Neural cell (in vitro differentiated cells): ENCODE results near the gene SGCD. TPM values are rescaled to one million over a fixed set of nuclear protein-coding genes. Genes with fewer than 3 reads are reported as not detected.

Source experiments
- H2AFZ ChIP-seq: fragments of 200-600, 300-800 bp; sonication (generic), shearing (Covaris generic); 2 replicates; pipeline ENCODE4 v1.6.0; 2014; ENCODE audit warnings: low read depth, mild to moderate bottlenecking, antibody characterized with exemption, low read length, moderate library complexity
- H3F3A ChIP-seq: fragments of 200-600 bp; shearing (Covaris generic); 2 replicates; pipeline ENCODE4 v1.6.1; 2016; ENCODE audit warnings: mild to moderate bottlenecking, moderate library complexity, mixed read lengths, antibody characterized with exemption, low read length; ENCODE audit not compliant: insufficient read depth, poor library complexity, severe bottlenecking
- H3K27ac ChIP-seq: fragments of 200-600, 300-800 bp; sonication (generic), shearing (Covaris generic); 2 replicates; pipeline ENCODE4 v1.5.1; 2014; ENCODE audit warnings: mild to moderate bottlenecking, low read length, moderate library complexity
- H3K27me3 ChIP-seq: fragments of 300-800, 200-600 bp; sonication (generic), shearing (Covaris generic); 2 replicates; pipeline ENCODE4 v1.6.0; 2014; ENCODE audit warnings: mild to moderate bottlenecking, low read depth, low read length, moderate library complexity; ENCODE audit not compliant: insufficient read depth
- H3K36me3 ChIP-seq: fragments of 300-800, 200-600 bp; sonication (generic), shearing (Covaris generic); 2 replicates; pipeline ENCODE4 v1.5.1; 2014; ENCODE audit warnings: mild to moderate bottlenecking, antibody characterized with exemption, low read length, moderate library complexity; ENCODE audit not compliant: insufficient read depth
- H3K4me2 ChIP-seq: fragments of 300-800, 200-600 bp; sonication (generic), shearing (Covaris generic); 2 replicates; pipeline ENCODE4 v1.6.0; 2014; ENCODE audit warnings: mild to moderate bottlenecking, low read length
- H3K4me3 ChIP-seq: fragments of 300-800, 200-600 bp; sonication (generic), shearing (Covaris generic); 2 replicates; pipeline ENCODE4 v1.5.1; 2014; ENCODE audit warnings: mild to moderate bottlenecking, low read length, moderate library complexity
- H3K79me2 ChIP-seq: fragments of 200-600 bp; shearing (Covaris generic); replicated peaks from 2 replicates; pipeline ENCODE4 v1.6.0; 2014; ENCODE audit warnings: mild to moderate bottlenecking, low read length, moderate library complexity; ENCODE audit not compliant: insufficient read depth
- H3K9ac ChIP-seq: fragments of 300-800, 200-600 bp; sonication (generic), shearing (Covaris generic); 2 replicates; pipeline ENCODE4 v1.6.1; 2016; ENCODE audit warnings: mild to moderate bottlenecking, low read length, mixed read lengths
- H3K9me2 ChIP-seq: fragments of 200-600 bp; shearing (Covaris generic); 2 replicates; pipeline ENCODE4 v1.6.1; 2016; ENCODE audit warnings: mild to moderate bottlenecking, low read length, mixed read lengths; ENCODE audit not compliant: insufficient read depth
- H3K9me3 ChIP-seq: fragments of 200-600, 300-800 bp; sonication (generic), shearing (Covaris generic); 2 replicates; pipeline ENCODE4 v1.6.1; 2016; ENCODE audit warnings: mild to moderate bottlenecking, mixed run types, low read length, moderate library complexity, mixed read lengths
- H4K20me1 ChIP-seq: fragments of 200-600 bp; shearing (Covaris generic); 2 replicates; pipeline ENCODE4 v1.6.1; 2016; ENCODE audit warnings: mild to moderate bottlenecking, mixed run types; ENCODE audit not compliant: insufficient read depth
- CTCF ChIP-seq: fragments of 450-650 bp; IDR thresholded peaks from 2 replicates; pipeline ENCODE4 v1.5.1; 2014; ENCODE audit warnings: antibody characterized with exemption, mild to moderate bottlenecking, moderate library complexity; ENCODE audit not compliant: poor library complexity, severe bottlenecking
- EP300 ChIP-seq: fragments of 450-650 bp; conservative IDR thresholded peaks from 2 replicates; pipeline ENCODE4 v1.6.1; 2014; ENCODE audit warnings: antibody characterized with exemption, mild to moderate bottlenecking, moderate library complexity; ENCODE audit not compliant: poor library complexity, severe bottlenecking
- EZH2 ChIP-seq: fragments of 200-600, 300-800 bp; shearing (Covaris generic), sonication (generic); IDR thresholded peaks from 2 replicates; pipeline ENCODE4 v1.6.1; 2014; ENCODE audit warnings: antibody characterized with exemption, low read length, borderline replicate concordance, mild to moderate bottlenecking; ENCODE audit not compliant: insufficient read depth, poor library complexity, severe bottlenecking
- MXI1 ChIP-seq: fragments of 450-650 bp; conservative IDR thresholded peaks from 2 replicates; pipeline ENCODE4 v1.6.1; 2014; ENCODE audit warnings: antibody characterized with exemption, mild to moderate bottlenecking; ENCODE audit not compliant: poor library complexity, severe bottlenecking
- POLR2AphosphoS5 ChIP-seq: IDR thresholded peaks from 2 replicates; pipeline ENCODE4 v1.6.1; 2012
- RAD21 ChIP-seq: fragments of 450-650 bp; conservative IDR thresholded peaks from 2 replicates; pipeline ENCODE4 v1.6.1; 2014; ENCODE audit warnings: antibody characterized with exemption, mild to moderate bottlenecking, moderate library complexity
- REST ChIP-seq: IDR thresholded peaks from 2 replicates; pipeline ENCODE4 v1.6.1; 2012; ENCODE audit warnings: borderline replicate concordance
- SMC3 ChIP-seq: fragments of 450-650 bp; conservative IDR thresholded peaks from 2 replicates; pipeline ENCODE4 v1.6.1; 2014; ENCODE audit warnings: antibody characterized with exemption, mild to moderate bottlenecking, moderate library complexity; ENCODE audit not compliant: poor library complexity
- TAF1 ChIP-seq: IDR thresholded peaks from 2 replicates; pipeline ENCODE4 v1.6.1; 2012; ENCODE audit warnings: low read depth
- polyA plus RNA-seq: library from polyadenylated mRNA; depleted of rRNA; stranded (reverse); fragments of >200 nt; gene quantifications from 2 replicates; pipeline ENCODE4 v1.2.3, GENCODE V29; 2014

SGCD gene
- polyA plus RNA-seq, 1 donor from 2014 or later, result 3.4 TPM

DNA sequence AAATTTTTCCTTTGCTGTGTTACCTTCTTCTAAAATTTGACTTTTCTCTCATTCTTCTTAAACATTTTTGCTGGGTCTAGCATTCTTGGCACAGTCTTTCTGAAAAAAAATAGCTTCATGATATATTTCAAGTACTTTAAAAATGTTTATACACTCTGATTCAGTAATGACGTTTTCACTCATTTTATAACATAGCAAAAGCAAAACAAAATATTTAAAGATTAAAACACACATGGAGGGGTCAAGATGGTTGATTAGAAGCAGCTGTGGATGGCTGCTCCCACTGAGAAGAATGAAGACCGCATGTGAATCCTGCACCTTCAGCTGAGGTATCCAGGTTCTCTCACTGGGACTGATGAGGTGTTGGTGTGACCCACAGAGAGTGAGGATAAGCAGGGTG, 188.2 kb downstream of the SGCD start:
- TF ChIP-seq EP300, result no peak
- no peak for TF ChIP-seq TAF1
- TF ChIP-seq SMC3, result no peak
- TF ChIP-seq EZH2, result no peak
- no peak for TF ChIP-seq REST
- TF ChIP-seq RAD21, result no peak
- H3K4me3 ChIP-seq, result no peak overlapping the region
- H4K20me1 ChIP-seq, result no peaks in the 10 kb centered on the region
- H3K9me3 ChIP-seq, result no peaks in the 10 kb centered on the region
- no peak overlapping the region for H2AFZ ChIP-seq
- H3K4me2 ChIP-seq, result no peak overlapping the region
- no peak overlapping the region for H3K9ac ChIP-seq
- no peaks in the 10 kb centered on the region for H3K79me2 ChIP-seq
- H3K27me3 ChIP-seq, result no peaks in the 10 kb centered on the region
- H3K9me2 ChIP-seq, result no peaks in the 10 kb centered on the region
- H3K27ac ChIP-seq, result no peak overlapping the region
- no peaks in the 10 kb centered on the region for H3F3A ChIP-seq
- no peaks in the 10 kb centered on the region for H3K36me3 ChIP-seq

DNA sequence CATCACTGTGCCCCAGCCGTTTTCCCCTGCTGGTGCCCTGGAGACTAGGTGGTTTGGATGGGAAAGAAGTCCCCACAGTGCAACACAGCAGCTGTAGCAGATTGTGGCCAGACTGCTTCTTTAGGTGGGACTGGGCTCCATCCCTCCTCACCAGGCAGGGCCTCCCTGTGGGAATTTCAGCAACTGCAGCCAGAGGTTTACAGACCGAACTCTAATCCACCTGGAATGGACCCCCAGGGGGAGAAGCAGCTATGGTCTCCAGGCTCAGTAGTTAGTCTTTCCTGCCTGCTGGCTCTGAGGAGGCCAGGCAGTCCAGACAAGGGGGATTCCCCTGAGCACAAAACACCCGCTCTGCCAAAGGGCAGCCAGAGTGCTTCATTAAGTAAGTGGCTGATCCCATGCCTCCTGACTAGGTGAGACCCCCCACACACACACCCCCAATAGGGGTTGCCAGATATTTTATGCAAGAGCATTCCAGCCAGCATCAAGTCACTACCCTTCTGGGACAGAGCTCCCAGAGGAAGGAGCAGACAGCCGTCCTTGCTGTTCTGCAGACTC, 188.9 kb downstream of the SGCD start:
- H2AFZ ChIP-seq, result no peak overlapping the region
- H3K4me3 ChIP-seq, result no peak overlapping the region
- no peaks in the 10 kb centered on the region for H3K9me3 ChIP-seq
- H3K4me2 ChIP-seq, result no peak overlapping the region
- no peaks in the 10 kb centered on the region for H3F3A ChIP-seq
- no peak overlapping the region for H3K27ac ChIP-seq
- H3K9ac ChIP-seq, result no peak overlapping the region
- TF ChIP-seq CTCF, result no peak
- no peak for TF ChIP-seq MXI1
- no peak for TF ChIP-seq RAD21
- TF ChIP-seq REST, result no peak
- TF ChIP-seq TAF1, result no peak
- TF ChIP-seq POLR2AphosphoS5, result no peak
- TF ChIP-seq EP300, result no peak
- no peak for TF ChIP-seq SMC3
- no peak for TF ChIP-seq EZH2
- no peaks in the 10 kb centered on the region for H3K36me3 ChIP-seq
- no peaks in the 10 kb centered on the region for H3K9me2 ChIP-seq
- H4K20me1 ChIP-seq, result no peaks in the 10 kb centered on the region
- no peaks in the 10 kb centered on the region for H3K79me2 ChIP-seq
- no peaks in the 10 kb centered on the region for H3K27me3 ChIP-seq
